ENCODE measurements around the gene BBS7. TPM values are rescaled to one million over a fixed set of nuclear protein-coding genes. Genes with fewer than 3 reads are reported as not detected.
A peak's percentile ranks its signal among the peaks of the same experiment; 100 is the strongest.

The BBS7 gene
- total RNA-seq, 2 donors from 2014 or later, result 17.3 to 25.3 TPM

DNA sequence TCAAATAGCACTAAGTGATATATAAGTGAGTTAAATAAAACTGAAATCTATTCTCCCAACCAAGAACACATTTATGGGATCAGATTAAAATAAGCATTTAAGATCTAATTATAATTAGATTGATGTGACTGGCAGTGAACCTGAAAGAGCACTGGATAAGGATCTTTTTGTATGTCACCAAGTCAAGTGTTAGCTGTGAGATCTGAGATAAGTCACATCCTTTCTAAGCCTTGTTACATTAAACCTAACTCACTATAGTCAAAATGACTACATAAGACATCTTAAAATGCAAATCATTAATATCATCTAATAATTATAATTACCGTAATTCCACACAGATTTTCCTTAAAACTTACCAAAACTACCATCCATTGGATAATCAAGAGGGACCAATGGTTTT, 48.2 kb downstream of the BBS7 start:
- Mint-ChIP-seq H3K36me3 (peaks cover 18% of the 10 kb centered on the region), H3K4me3 (peak overlapping the region; percentile 91), H3K27me3 (no peaks in the 10 kb centered on the region), H3K4me1 (ENCODE audit: low read depth in 2 of 2) (peaks cover 14 to 19% of the 10 kb centered on the region in 2 donors), H3K9me3 (no peaks in the 10 kb centered on the region), H3K27ac (peak overlapping the region in 1 of 2 donors; percentile 85)
- ATAC-seq (no peak), DNase-seq (ENCODE audit: low spot score) (no peak)

- no peaks in the 10 kb centered on the region for H3K27me3 Mint-ChIP-seq
- ATAC-seq (no peak), DNase-seq (ENCODE audit: low spot score) (no peak)
- H3K4me1 Mint-ChIP-seq (ENCODE audit: low read depth in 2 of 2), result peaks cover 14 to 17% of the 10 kb centered on the region in 2 donors
- H3K9me3 Mint-ChIP-seq, result no peaks in the 10 kb centered on the region
- H3K36me3 Mint-ChIP-seq, result peaks cover 22% of the 10 kb centered on the region
- no peak overlapping the region for H3K27ac Mint-ChIP-seq
- H3K4me3 Mint-ChIP-seq, result no peak overlapping the region
Measured at GRCh38 chr4:121819216-121819965, 50.9 kb downstream of the BBS7 start.

DNA sequence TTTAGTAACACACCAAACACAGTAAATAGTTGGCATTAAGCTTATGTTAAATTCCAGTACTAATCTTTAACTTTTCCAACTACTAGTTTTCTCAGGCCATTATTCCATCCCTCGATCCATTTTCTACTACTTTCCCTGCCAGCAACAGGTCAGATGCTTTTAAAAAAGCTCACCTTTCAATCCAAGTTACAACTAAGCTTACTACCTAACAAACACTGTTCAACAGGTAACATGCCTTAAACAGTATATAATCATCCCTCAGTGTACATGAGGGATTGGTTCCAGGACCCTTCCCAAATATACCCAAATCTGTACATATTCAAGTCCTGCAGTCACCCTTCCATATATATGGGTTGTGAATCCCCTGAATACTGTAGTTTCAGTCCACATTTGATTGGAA, 52.1 kb downstream of the BBS7 start:
- Mint-ChIP-seq H3K9me3 (no peaks in the 10 kb centered on the region), H3K4me3 (no peak overlapping the region), H3K36me3 (peaks cover 27% of the 10 kb centered on the region), H3K4me1 (ENCODE audit: low read depth in 2 of 2) (peaks cover 7 to 14% of the 10 kb centered on the region in 2 donors), H3K27me3 (no peaks in the 10 kb centered on the region), H3K27ac (no peak overlapping the region)
- ATAC-seq (no peak), DNase-seq (ENCODE audit: low spot score) (no peak)

DNA sequence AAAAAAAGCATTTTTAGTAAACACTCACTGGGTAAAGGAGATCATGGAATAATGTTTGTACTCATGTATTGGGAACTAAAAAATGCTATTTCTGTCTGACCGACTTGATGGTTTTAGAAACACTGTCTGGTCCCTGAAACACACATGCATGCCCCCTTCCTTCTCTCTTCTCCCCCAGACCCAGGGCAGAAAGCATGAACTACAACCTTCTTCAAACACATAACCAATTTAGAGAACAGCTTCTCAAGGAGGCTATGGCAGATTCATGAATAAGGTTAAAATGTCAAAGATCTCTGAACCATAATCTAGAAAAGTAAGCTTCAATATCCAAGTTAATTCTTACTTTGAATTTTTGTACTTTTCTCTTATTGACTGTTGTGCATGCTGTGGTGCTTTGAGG, 52.6 kb downstream of the BBS7 start:
- Mint-ChIP-seq H3K36me3 (peaks cover 25% of the 10 kb centered on the region), H3K27me3 (no peaks in the 10 kb centered on the region), H3K27ac (no peak overlapping the region), H3K4me1 (ENCODE audit: low read depth in 2 of 2) (peaks cover 2 to 12% of the 10 kb centered on the region in 2 donors), H3K9me3 (no peaks in the 10 kb centered on the region), H3K4me3 (no peak overlapping the region)
- peak in 1 of 2 donors; percentile 6 for ATAC-seq
- DNase-seq (ENCODE audit: low spot score), result no peak

DNA sequence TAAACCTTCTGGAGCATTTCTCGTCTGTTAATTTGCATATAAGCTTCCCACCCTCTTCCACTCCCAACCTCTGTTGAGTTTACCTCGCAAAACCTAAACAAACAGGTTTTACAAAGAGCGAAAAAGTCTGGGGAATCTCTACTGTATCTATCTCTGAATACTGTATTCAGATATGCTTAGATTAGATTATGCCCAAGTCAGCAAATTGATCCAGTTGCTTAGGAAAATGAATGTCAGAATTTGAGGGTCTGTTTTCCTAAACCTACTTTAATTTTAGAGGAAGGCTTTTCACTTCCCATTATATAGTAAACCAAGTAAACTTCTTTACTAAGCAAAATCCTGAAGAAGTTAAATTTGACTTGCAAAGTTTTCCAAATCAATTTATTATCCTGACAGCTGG, 53.3 kb downstream of the BBS7 start:
- DNase-seq (ENCODE audit: low spot score), result no peak
- Mint-ChIP-seq H3K4me3 (no peak overlapping the region), H3K27ac (no peak overlapping the region), H3K36me3 (peaks cover 21% of the 10 kb centered on the region), H3K4me1 (ENCODE audit: low read depth in 2 of 2) (peaks cover 0 to 6% of the 10 kb centered on the region in 2 donors), H3K9me3 (no peaks in the 10 kb centered on the region), H3K27me3 (no peaks in the 10 kb centered on the region)
- no peak for ATAC-seq

DNA sequence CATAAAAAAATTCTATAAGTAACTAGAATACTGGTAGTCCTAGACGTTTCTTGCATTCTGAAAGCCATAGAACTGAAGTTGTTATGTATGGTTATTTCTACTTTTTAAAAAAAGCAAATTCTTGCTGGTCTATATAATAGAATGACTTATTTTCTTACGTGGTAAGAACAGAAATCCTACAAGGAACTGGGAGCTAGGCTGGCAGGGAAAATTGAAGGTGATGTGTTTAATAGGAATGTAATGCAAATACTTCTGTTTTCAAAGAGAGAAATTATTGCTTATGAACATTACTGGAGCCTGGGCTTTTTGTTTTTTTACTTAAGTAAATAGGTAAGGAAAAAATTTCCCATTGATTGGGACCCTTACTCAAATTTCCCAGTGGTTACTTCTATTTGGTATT, 55.5 kb downstream of the BBS7 start:
- peaks cover 3 to 6% of the 10 kb centered on the region in 2 donors for H3K4me1 Mint-ChIP-seq (ENCODE audit: low read depth in 2 of 2)

GRCh38 chr4:121811122-121811521, 59.2 kb downstream of the BBS7 start:
- Mint-ChIP-seq H3K9me3 (no peaks in the 10 kb centered on the region), H3K36me3 (peaks cover 14% of the 10 kb centered on the region), H3K27ac (no peak overlapping the region), H3K4me1 (ENCODE audit: low read depth in 2 of 2) (peaks cover 0 to 3% of the 10 kb centered on the region in 2 donors), H3K27me3 (no peaks in the 10 kb centered on the region), H3K4me3 (no peak overlapping the region)
- no peak for DNase-seq (ENCODE audit: low spot score)
- peak in 1 of 2 donors; percentile 51 for ATAC-seq

More for the DNA sequence above, 55.5 kb downstream of the BBS7 start:
- ATAC-seq (no peak), DNase-seq (ENCODE audit: low spot score) (no peak)
- Mint-ChIP-seq H3K27ac (no peak overlapping the region), H3K4me3 (no peak overlapping the region), H3K36me3 (peaks cover 24% of the 10 kb centered on the region), H3K27me3 (no peaks in the 10 kb centered on the region), H3K9me3 (no peaks in the 10 kb centered on the region)

DNA sequence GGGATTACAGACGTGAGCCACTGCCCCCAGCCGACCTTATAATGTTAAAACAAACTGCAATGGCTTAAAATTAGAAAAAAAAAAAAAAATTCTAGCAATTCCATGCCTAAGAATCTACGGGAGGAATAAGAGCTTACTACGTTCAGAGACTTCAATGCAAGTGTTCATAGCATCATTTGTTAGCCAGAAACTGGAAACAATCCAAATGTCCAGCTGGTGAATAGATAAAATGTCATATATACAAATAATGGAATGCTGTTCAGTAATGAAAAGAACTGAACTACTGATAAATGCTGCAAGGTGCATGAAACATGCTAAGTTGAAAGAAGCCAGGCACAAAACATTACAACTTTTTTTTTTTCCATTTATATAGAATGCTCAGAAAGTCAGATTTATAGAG, 63.9 kb downstream of the BBS7 start:
- no peak for ATAC-seq
- Mint-ChIP-seq H3K36me3 (peaks cover 29% of the 10 kb centered on the region), H3K27me3 (no peaks in the 10 kb centered on the region), H3K9me3 (no peaks in the 10 kb centered on the region), H3K27ac (no peak overlapping the region), H3K4me3 (no peak overlapping the region), H3K4me1 (ENCODE audit: low read depth in 2 of 2) (peaks cover 19 to 24% of the 10 kb centered on the region in 2 donors)
- DNase-seq (ENCODE audit: low spot score), result no peak

GRCh38 chr4:121801715-121802075, 68.6 kb downstream of the BBS7 start:
- Mint-ChIP-seq H3K4me1 (ENCODE audit: low read depth in 2 of 2) (peaks cover 35 to 42% of the 10 kb centered on the region in 2 donors), H3K27me3 (no peaks in the 10 kb centered on the region), H3K36me3 (peaks cover 19% of the 10 kb centered on the region)

GRCh38 chr4:121800961-121801714, 69.1 kb downstream of the BBS7 start, which contains the start of gene EXOSC9:
EXOSC9 (plus strand) TSS chr4:121801323; CDS start chr4:121801425, 102 bp downstream.
- Mint-ChIP-seq H3K27me3 (peaks cover 2% of the 10 kb centered on the region in 2 donors), H3K4me1 (ENCODE audit: low read depth in 2 of 2) (peaks cover 35 to 42% of the 10 kb centered on the region in 2 donors), H3K27ac (peak within 1 kb of the TSS; percentile 90 to 98), H3K36me3 (peaks cover 19% of the 10 kb centered on the region), H3K4me3 (peak within 1 kb of the TSS; percentile 93), H3K9me3 (no peaks in the 10 kb centered on the region)
- DNase-seq (ENCODE audit: low spot score), result peak; percentile 94
- peak; percentile 89 to 91 for ATAC-seq

More at GRCh38 chr4:121801715-121802075, 68.6 kb downstream of the BBS7 start:
- H3K27ac Mint-ChIP-seq, result peak overlapping the region; percentile 90 to 98
- peak overlapping the region; percentile 93 for H3K4me3 Mint-ChIP-seq
- ATAC-seq, result no peak
- H3K9me3 Mint-ChIP-seq, result no peaks in the 10 kb centered on the region
- DNase-seq (ENCODE audit: low spot score), result no peak

DNA sequence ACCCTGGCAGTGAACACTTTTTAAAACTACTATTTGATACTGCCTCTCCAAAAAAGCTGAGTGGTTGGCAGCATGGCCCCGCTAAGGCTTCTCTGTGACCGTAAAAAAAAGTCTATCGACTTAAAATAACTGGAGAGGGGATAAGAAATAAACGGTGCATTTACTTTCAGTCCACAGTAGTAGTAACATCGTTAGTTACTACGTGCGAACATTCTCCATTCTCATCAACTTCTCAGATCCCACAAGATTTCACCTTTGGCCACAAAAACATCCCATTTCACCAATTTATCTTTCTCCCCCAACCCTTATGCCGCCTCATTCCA, 69.7 kb downstream of the BBS7 start:
- peaks cover 19% of the 10 kb centered on the region for H3K36me3 Mint-ChIP-seq
- peak overlapping the region; percentile 93 for H3K4me3 Mint-ChIP-seq
- no peaks in the 10 kb centered on the region for H3K9me3 Mint-ChIP-seq
- ATAC-seq (peak; percentile 3 to 48), DNase-seq (ENCODE audit: low spot score) (no peak)
- H3K27me3 Mint-ChIP-seq, result peaks cover 4 to 6% of the 10 kb centered on the region in 2 donors
- peaks cover 35 to 42% of the 10 kb centered on the region in 2 donors for H3K4me1 Mint-ChIP-seq (ENCODE audit: low read depth in 2 of 2)
- H3K27ac Mint-ChIP-seq, result peak overlapping the region; percentile 90 to 98

DNA sequence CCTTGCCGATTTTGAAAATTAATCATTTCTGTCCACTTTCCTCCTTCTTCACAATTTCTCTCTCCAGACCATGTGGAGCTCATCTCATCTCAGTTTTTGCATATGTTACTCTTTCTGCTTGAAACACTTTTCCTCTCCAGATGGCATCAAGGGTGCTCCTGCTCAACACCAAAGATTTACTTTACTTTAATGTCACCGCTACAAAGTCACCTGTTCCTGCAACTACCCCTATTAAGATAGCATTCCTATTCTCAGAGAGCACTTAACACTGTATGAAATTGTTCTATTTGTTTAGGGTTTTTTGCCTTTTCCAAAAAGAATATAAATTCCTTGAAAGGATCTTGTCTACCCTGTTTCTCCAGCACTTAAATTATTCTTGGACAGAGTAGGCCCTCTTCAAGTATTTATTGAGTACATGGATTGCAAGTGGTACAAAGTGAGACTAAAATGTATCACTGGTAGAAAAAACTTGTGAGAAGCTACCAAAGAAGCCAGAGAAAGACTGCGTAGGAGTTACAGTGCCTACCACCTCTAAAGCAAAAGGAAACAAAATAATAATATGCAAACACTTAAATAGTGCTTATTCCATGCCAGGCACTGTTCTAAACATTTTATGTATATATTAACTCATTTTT, 70.3 kb downstream of the BBS7 start:
- Mint-ChIP-seq H3K4me3 (peak overlapping the region; percentile 93), H3K4me1 (ENCODE audit: low read depth in 2 of 2) (peaks cover 32 to 37% of the 10 kb centered on the region in 2 donors), H3K36me3 (peaks cover 13% of the 10 kb centered on the region), H3K27me3 (peaks cover 7 to 8% of the 10 kb centered on the region in 2 donors), H3K9me3 (no peaks in the 10 kb centered on the region), H3K27ac (peak overlapping the region; percentile 90 to 98)
- no peak for ATAC-seq
- DNase-seq (ENCODE audit: low spot score), result no peak

DNA sequence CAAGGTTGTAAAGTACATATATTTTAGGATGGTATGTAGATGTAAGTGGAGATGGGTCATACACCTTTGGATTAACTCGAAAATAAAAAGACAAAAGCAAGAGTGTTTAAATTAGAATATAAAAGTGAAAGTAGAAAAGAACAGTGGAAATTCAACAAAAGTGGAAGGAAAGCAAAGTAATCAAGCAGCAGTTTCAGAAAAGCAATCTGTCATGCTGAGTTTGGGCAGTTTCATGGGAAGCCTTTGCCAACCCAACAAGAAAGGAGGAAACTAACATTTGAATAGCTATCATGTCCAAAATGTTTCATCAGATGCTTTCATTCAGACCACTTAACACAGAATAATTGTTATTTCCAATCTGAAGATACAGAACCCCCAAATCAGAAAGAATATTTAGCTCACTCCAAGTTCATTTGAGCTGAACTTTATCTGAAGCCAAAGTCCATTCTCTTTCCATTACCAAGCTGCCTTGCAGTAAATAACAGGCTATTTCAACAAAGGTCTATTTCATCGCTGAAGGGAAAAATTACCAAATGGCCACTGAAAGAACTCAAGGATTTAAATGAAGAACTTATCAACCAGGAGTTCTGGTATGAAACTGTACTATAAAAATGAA, 71.0 kb downstream of the BBS7 start:
- DNase-seq (ENCODE audit: low spot score) (no peak), ATAC-seq (no peak)
- Mint-ChIP-seq H3K9me3 (no peaks in the 10 kb centered on the region), H3K4me1 (ENCODE audit: low read depth in 2 of 2) (peaks cover 32 to 33% of the 10 kb centered on the region in 2 donors), H3K4me3 (peak overlapping the region; percentile 93), H3K27me3 (peaks cover 14 to 15% of the 10 kb centered on the region in 2 donors), H3K36me3 (peaks cover 6% of the 10 kb centered on the region), H3K27ac (peak overlapping the region; percentile 90 to 98)
